B cell (primary cell): Measurements from ENCODE around the gene PAK6. TPM values are rescaled to one million over a fixed set of nuclear protein-coding genes. Genes with fewer than 3 reads are reported as not detected.

Source experiments
- ATAC-seq: fragments of 200-7000 bp; cut with Tn5 transposase; one replicate; pipeline ENCODE4 v1.10.0; 2021; ENCODE audit warnings: low read depth, mild to moderate bottlenecking, moderate number of reproducible peaks, moderate library complexity
- CTCF ChIA-PET: fragments of 350-600 bp; sonication (Branson Sonifier 250); formaldehyde crosslinking; loops from one replicate; lab custom pipeline; 2021; ENCODE audit warnings: antibody characterized with exemption, inconsistent platforms; lab: Charles Lee
- POLR2A ChIA-PET: fragments of 350-600 bp; sonication (Branson Sonifier 250); formaldehyde crosslinking; loops from one replicate; lab custom pipeline; 2021; ENCODE audit warnings: antibody characterized with exemption; lab: Charles Lee
- DNase-seq: peaks from one replicate; pipeline ENCODE4 v3.0.0; 2013
- H2AFZ ChIP-seq: 2 replicates; pipeline ENCODE4 v1.6.1; 2012; ENCODE audit warnings: mild to moderate bottlenecking, low read depth, low read length; ENCODE audit not compliant: insufficient read depth, poor library complexity, severe bottlenecking
- H3K27ac ChIP-seq, 2 donors: 1 replicate in 1 of 2; 2 replicates in 1 of 2; pipeline ENCODE4 v1.5.1; 2012 to 2013; ENCODE audit warnings: low read length in 2 of 2, mild to moderate bottlenecking in 2 of 2, moderate library complexity in 1 of 2
- H3K27me3 ChIP-seq, 4 experiments: fragments of 200-600 bp in 1 of 4; sonication (generic) in 1 of 4; replicated peaks in 1 of 4; 1 replicate in 2 of 4; 2 replicates in 2 of 4; pipeline versions ENCODE4 v1.6.1 to v1.7.0; 2013 to 2016; ENCODE audit warnings: low read length in 3 of 4, mild to moderate bottlenecking in 2 of 4, mixed read lengths in 1 of 4, moderate library complexity in 1 of 4; ENCODE audit not compliant: insufficient read depth in 4 of 4, control insufficient read depth in 3 of 4; ENCODE audit errors: control extremely low read depth in 1 of 4
- H3K36me3 ChIP-seq, 2 experiments: replicated peaks in 1 of 2; 1 replicate in 1 of 2; 2 replicates in 1 of 2; pipeline versions ENCODE4 v1.6.1 to v1.7.1; 2013; ENCODE audit warnings: low read length in 1 of 2; ENCODE audit not compliant: insufficient read depth in 2 of 2, control insufficient read depth in 1 of 2; ENCODE audit errors: control extremely low read depth in 1 of 2, extremely low read depth in 1 of 2
- H3K4me1 ChIP-seq, 2 donors: fragments of 200-600 bp in 1 of 2; sonication (generic) in 1 of 2; 1 replicate in 1 of 2; 2 replicates in 1 of 2; pipeline versions ENCODE4 v1.5.1 to v1.6.1; 2013 to 2017; ENCODE audit warnings: low read length in 2 of 2; ENCODE audit not compliant: control insufficient read depth in 2 of 2, insufficient read depth in 2 of 2
- H3K4me2 ChIP-seq: replicated peaks from 2 replicates; pipeline ENCODE3; 2012; ENCODE audit warnings: mild to moderate bottlenecking, low read depth, low read length; ENCODE audit not compliant: poor library complexity, severe bottlenecking
- H3K4me3 ChIP-seq, 5 experiments: fragments of 200-600 bp in 1 of 5; sonication (generic) in 1 of 5; 1 replicate in 3 of 5; 2 replicates in 2 of 5; pipeline versions ENCODE4 v1.5.1 to v1.7.0; 2011 to 2016; ENCODE audit warnings: low read length in 4 of 5, mild to moderate bottlenecking in 4 of 5, low read depth in 2 of 5, control low read depth in 1 of 5, moderate library complexity in 1 of 5; ENCODE audit not compliant: insufficient read depth in 1 of 5; ENCODE audit errors: control extremely low read depth in 1 of 5, extremely low read depth in 1 of 5
- H3K79me2 ChIP-seq: fragments of 200-600 bp; sonication (generic); one replicate; pipeline ENCODE4 v1.6.0; 2016; ENCODE audit warnings: low read length; ENCODE audit not compliant: control insufficient read depth, insufficient read depth
- H3K9ac ChIP-seq: fragments of 200-600 bp; sonication (generic); 2 replicates; pipeline ENCODE4 v1.6.1; 2017; ENCODE audit warnings: mild to moderate bottlenecking, low read length, moderate library complexity
- H3K9me3 ChIP-seq, 3 donors: one replicate each; pipeline versions ENCODE4 v1.6.1 to v1.7.1; 2013; ENCODE audit warnings: low read length in 2 of 3; ENCODE audit not compliant: control insufficient read depth in 2 of 3, insufficient read depth in 1 of 3; ENCODE audit errors: control extremely low read depth in 1 of 3
- H4K20me1 ChIP-seq: 2 replicates; pipeline ENCODE4 v1.6.0; 2012; ENCODE audit warnings: mild to moderate bottlenecking, low read length; ENCODE audit not compliant: insufficient read depth, control insufficient read depth, poor library complexity, severe bottlenecking
- H3K27ac Mint-ChIP-seq: one replicate; pipeline ENCODE4 v1.8.0; 2021; ENCODE audit warnings: mixed read lengths
- H3K27me3 Mint-ChIP-seq: one replicate; pipeline ENCODE4 v1.8.0; 2021; ENCODE audit warnings: mixed read lengths
- H3K4me1 Mint-ChIP-seq: one replicate; pipeline ENCODE4 v1.8.0; 2021; ENCODE audit warnings: mixed read lengths
- H3K4me3 Mint-ChIP-seq: one replicate; pipeline ENCODE4 v1.8.0; 2021; ENCODE audit warnings: mixed read lengths
- H3K9me3 Mint-ChIP-seq: one replicate; pipeline ENCODE4 v1.8.0; 2022; ENCODE audit warnings: mixed read lengths; ENCODE audit not compliant: insufficient read depth
- EZH2 ChIP-seq: IDR thresholded peaks from 2 replicates; pipeline ENCODE4 v1.6.1; 2012; ENCODE audit warnings: borderline replicate concordance, low read depth, mild to moderate bottlenecking, moderate library complexity, low read length; ENCODE audit not compliant: insufficient read depth, poor library complexity, severe bottlenecking
- WGBS: methylation state at CpG from one replicate; pipeline ENCODE4 v1.1.5; 2013; ENCODE audit warnings: missing lambda C conversion rate; ENCODE audit not compliant: insufficient coverage; 5-methylcytosine and 5-hydroxymethylcytosine counted together
- intact Hi-C: fragments of 100-400 bp; cut with micrococcal nuclease; formaldehyde crosslinking; loops from one replicate; pipeline ENCODE4 v1.10.0; 2022
- polyA plus RNA-seq: library from polyadenylated mRNA; depleted of rRNA; stranded (reverse); fragments of >200 nt; gene quantifications from 2 replicates; pipeline ENCODE4 v1.2.3, GENCODE V29; 2012
- total RNA-seq, 2 donors: library from RNA; stranded (reverse); fragments of 120-200 nt in 1 of 2; gene quantifications; 1 replicate in 1 of 2; 2 replicates in 1 of 2; pipeline versions ENCODE4 v1.2.3 to v1.2.4, GENCODE V29; 2013 to 2022
- TF ChIP-seq, protein P1 (sequence below): fragments of 200-600 bp; IDR thresholded peaks from one replicate; pipeline ENCODE4 v1.8.0; 2022; ENCODE audit warnings: antibody characterized with exemption, mild to moderate bottlenecking

Gene PAK6
- total and polyA plus RNA-seq, 2 donors (not counting 1 experiment from before 2014, with no cell fraction given): 0.45 to 1.2 TPM

DNA sequence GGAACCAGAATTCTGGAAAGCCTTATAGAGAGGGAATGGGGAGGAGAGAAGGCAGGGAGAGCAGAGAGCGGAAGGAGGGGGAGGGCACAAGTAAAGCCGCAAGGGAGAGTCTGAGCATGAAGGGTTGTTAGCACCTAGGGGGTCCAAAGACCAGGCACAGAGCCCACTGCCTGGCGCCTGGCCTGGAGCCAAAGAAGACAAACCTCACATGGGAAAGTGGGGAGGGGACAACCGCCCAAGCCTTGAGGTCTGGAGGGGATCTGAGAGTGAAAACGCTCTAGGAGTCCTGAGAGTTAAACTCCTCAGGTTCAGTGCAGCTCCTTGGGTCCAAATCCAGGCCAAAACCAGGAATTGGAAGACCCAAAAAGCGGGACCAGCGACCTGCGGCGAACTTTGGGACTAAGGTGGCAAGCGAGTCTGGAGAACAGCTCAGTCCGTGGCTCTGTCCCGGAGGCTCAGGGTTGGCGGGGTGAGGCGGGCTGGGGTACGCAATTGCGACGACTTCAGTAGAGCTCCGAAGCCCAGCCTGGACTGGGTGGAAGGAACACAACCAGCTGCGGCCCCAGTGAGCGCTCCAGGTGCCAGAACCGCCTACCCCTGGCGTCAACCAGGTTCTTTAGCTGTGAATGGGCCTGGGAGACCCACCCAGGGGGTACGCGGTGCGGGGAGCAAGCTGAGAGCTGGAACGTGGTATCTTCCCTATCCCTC, 83.8 kb downstream of the PAK6 start:
- Histone ChIP-seq H4K20me1 (no peaks in the 10 kb centered on the region), H3K4me1 (peaks cover 28 to 32% of the 10 kb centered on the region in 2 donors), H3K4me3 (peak overlapping the region in 4 of 5 experiments; percentile 30 to 42 (median 38)), H3K36me3 (no peaks in the 10 kb centered on the region), H3K27ac (peak overlapping the region in 1 of 2 donors; percentile 10), H3K9ac (peak overlapping the region; percentile 39), H3K79me2 (no peaks in the 10 kb centered on the region), H3K4me2 (peak overlapping the region; percentile 92), H3K9me3 (peaks cover 0 to 2% (median 0%) of the 10 kb centered on the region in 3 donors), H2AFZ (peak overlapping the region; percentile 63), H3K27me3 (peaks cover 0 to 2% (median 0%) of the 10 kb centered on the region in 4 experiments)
- peaks cover 31% of the 10 kb centered on the region for H3K4me1 Mint-ChIP-seq
- WGBS: 72% methylated on average over 26 of the region's 26 CpGs
- H3K27ac Mint-ChIP-seq: peak overlapping the region; percentile 32
- no peak for DNase-seq
- H3K4me3 Mint-ChIP-seq: peak overlapping the region; percentile 83
- TF ChIP-seq, protein P1, sequence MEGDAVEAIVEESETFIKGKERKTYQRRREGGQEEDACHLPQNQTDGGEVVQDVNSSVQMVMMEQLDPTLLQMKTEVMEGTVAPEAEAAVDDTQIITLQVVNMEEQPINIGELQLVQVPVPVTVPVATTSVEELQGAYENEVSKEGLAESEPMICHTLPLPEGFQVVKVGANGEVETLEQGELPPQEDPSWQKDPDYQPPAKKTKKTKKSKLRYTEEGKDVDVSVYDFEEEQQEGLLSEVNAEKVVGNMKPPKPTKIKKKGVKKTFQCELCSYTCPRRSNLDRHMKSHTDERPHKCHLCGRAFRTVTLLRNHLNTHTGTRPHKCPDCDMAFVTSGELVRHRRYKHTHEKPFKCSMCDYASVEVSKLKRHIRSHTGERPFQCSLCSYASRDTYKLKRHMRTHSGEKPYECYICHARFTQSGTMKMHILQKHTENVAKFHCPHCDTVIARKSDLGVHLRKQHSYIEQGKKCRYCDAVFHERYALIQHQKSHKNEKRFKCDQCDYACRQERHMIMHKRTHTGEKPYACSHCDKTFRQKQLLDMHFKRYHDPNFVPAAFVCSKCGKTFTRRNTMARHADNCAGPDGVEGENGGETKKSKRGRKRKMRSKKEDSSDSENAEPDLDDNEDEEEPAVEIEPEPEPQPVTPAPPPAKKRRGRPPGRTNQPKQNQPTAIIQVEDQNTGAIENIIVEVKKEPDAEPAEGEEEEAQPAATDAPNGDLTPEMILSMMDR: no peak
- TF ChIP-seq EZH2: no peak
- H3K27me3 Mint-ChIP-seq: no peaks in the 10 kb centered on the region
- H3K9me3 Mint-ChIP-seq: no peaks in the 10 kb centered on the region
- POLR2A ChIA-PET: interaction anchor here (0.5 to 2.0 kb wide), 7 partner anchors 9 to 370 kb away, joined by 3 to 14 read pairs (median 4); partner anchors contain the start of gene PLCB2
- CTCF ChIA-PET: interaction anchor here (0.7 to 8.5 kb wide), 18 partner anchors 12 to 909 kb away, joined by 3 to 221 read pairs (median 4); partner anchors contain the start of genes CCDC9B, CHP1, EIF2AK4 and KNSTRN
- intact Hi-C loops: loop anchor here (1.0 to 5.0 kb wide), 11 partner anchors 15 to 908 kb away; partner anchors contain the start of genes ANKRD63, BMF, BUB1B and CHP1
- no peak for ATAC-seq
